Upper lobe of left lung (tissue), 4 donors: ENCODE measurements around the gene IFITM5.

Experiments
- CTCF ChIP-seq, 6 experiments: fragments of 450-650 bp in 4 of 6; fragments of 200-600 bp in 2 of 6; sonication (generic) in 2 of 6; IDR thresholded peaks; one replicate each; pipeline ENCODE4 v1.5.1; 2016 to 2019; ENCODE audit warnings: antibody characterized with exemption in 6 of 6
- POLR2A ChIP-seq, 4 donors: fragments of 450-650 bp; IDR thresholded peaks; one replicate each; pipeline ENCODE4 v1.5.1; 2016 to 2017; ENCODE audit warnings: antibody characterized with exemption in 4 of 4, mild to moderate bottlenecking in 2 of 4

GRCh38 chr11:289398-289711, 10.0 kb downstream of the IFITM5 start:
- TF ChIP-seq CTCF (IDR thresholded peaks at IDR 0.05) (no peak), POLR2A (IDR thresholded peaks at IDR 0.05) (no peak)
